ENCODE data around the gene DUS1L.

- no peak for TF ChIP-seq CTCF (optimal IDR thresholded peaks at IDR 0.05 in 1 of 3, IDR thresholded peaks at IDR 0.05 in 1 of 3, conservative IDR thresholded peaks at IDR 0.05 in 1 of 3; ENCODE audit: extremely low read depth in 1 of 3, insufficient read depth in 2 of 3, low read length in 3 of 3)
- no peak for TF ChIP-seq EZH2 (IDR thresholded peaks at IDR 0.05; ENCODE audit: low read length)
Observed at GRCh38 chr17:82047379-82047778, 18.2 kb downstream of the DUS1L start.

Data from keratinocyte (primary cell).